Gastroesophageal sphincter (tissue), 3 donors: ENCODE data around the gene IQCC.

Source experiments
- POLR2A ChIP-seq, 2 donors: fragments of 450-650 bp; IDR thresholded peaks; one replicate each; pipeline ENCODE4 v1.6.1; 2017; ENCODE audit warnings: antibody characterized with exemption in 2 of 2, mild to moderate bottlenecking in 2 of 2, moderate library complexity in 1 of 2
- TF ChIP-seq, protein P1 (sequence below), 4 experiments: fragments of 200-600 bp in 2 of 4; fragments of 450-650 bp in 2 of 4; sonication (generic) in 1 of 4; IDR thresholded peaks; one replicate each; pipeline ENCODE4 v1.5.1; 2017 to 2019; ENCODE audit warnings: antibody characterized with exemption in 4 of 4, mild to moderate bottlenecking in 2 of 4, moderate library complexity in 2 of 4

DNA sequence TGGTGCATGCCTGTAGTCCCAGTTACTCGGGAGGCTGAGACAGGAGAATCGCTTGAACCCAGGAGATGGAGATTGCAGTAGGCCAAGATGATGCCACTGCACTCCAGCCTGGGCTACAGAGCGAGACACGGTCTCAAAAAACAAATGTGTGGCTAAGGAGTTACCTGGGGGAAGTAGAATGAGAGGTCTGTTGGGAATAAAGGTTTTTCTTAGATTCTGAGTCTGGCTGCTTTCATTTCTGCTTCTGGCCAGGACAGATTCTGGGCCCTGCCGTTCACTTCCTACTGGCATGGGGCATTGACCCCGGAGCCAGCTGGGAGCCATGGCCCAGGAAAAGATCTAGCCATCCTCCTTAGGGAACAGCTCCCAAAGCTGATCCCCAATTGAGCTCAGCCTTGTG is 3.0 kb downstream of the IQCC start:
- TF ChIP-seq, protein P1, sequence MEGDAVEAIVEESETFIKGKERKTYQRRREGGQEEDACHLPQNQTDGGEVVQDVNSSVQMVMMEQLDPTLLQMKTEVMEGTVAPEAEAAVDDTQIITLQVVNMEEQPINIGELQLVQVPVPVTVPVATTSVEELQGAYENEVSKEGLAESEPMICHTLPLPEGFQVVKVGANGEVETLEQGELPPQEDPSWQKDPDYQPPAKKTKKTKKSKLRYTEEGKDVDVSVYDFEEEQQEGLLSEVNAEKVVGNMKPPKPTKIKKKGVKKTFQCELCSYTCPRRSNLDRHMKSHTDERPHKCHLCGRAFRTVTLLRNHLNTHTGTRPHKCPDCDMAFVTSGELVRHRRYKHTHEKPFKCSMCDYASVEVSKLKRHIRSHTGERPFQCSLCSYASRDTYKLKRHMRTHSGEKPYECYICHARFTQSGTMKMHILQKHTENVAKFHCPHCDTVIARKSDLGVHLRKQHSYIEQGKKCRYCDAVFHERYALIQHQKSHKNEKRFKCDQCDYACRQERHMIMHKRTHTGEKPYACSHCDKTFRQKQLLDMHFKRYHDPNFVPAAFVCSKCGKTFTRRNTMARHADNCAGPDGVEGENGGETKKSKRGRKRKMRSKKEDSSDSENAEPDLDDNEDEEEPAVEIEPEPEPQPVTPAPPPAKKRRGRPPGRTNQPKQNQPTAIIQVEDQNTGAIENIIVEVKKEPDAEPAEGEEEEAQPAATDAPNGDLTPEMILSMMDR (IDR thresholded peaks at IDR 0.05): no peak
- no peak for TF ChIP-seq POLR2A (IDR thresholded peaks at IDR 0.05)
